Endothelial cell (in vitro differentiated cells): ENCODE measurements around the gene ZNF546. TPM values are rescaled to one million over a fixed set of nuclear protein-coding genes. Genes with fewer than 3 reads are reported as not detected.

ENCODE experiments used
- DNase-seq: peaks from one replicate; pipeline ENCODE4 v3.0.0; 2021; ENCODE audit warnings: low spot score
- H3K27ac Mint-ChIP-seq: one replicate; pipeline ENCODE4 v1.8.0; 2021; ENCODE audit warnings: mixed read lengths, inconsistent platforms; ENCODE audit not compliant: unreplicated experiment
- H3K27me3 Mint-ChIP-seq: one replicate; pipeline ENCODE4 v1.8.0; 2021; ENCODE audit warnings: mild to moderate bottlenecking, moderate library complexity, mixed read lengths, inconsistent platforms; ENCODE audit not compliant: unreplicated experiment
- H3K36me3 Mint-ChIP-seq: one replicate; pipeline ENCODE4 v1.8.0; 2021; ENCODE audit warnings: mild to moderate bottlenecking, low read depth, mixed read lengths, inconsistent platforms; ENCODE audit not compliant: unreplicated experiment
- H3K4me1 Mint-ChIP-seq: one replicate; pipeline ENCODE4 v1.8.0; 2021; ENCODE audit warnings: mild to moderate bottlenecking, mixed read lengths, inconsistent platforms; ENCODE audit not compliant: unreplicated experiment
- H3K4me3 Mint-ChIP-seq: one replicate; pipeline ENCODE4 v1.8.0; 2021; ENCODE audit warnings: mild to moderate bottlenecking, mixed read lengths, inconsistent platforms; ENCODE audit not compliant: unreplicated experiment
- H3K9me3 Mint-ChIP-seq: one replicate; pipeline ENCODE4 v1.8.0; 2021; ENCODE audit warnings: mixed read lengths, inconsistent platforms; ENCODE audit not compliant: unreplicated experiment
- CTCF ChIP-seq: fragments of 200-600 bp; sonication (generic); IDR thresholded peaks from one replicate; pipeline ENCODE4 v1.5.0; 2021; ENCODE audit warnings: antibody characterized with exemption; ENCODE audit not compliant: unreplicated experiment
- total RNA-seq: library from RNA; stranded (reverse); fragmentation: NEBNext Ultra II Directional; extraction: Animal tissue kit (Norgen Biotek cat#: 25700); gene quantifications from one replicate; pipeline ENCODE4 v1.2.1, GENCODE V29; 2021; ENCODE audit not compliant: unreplicated experiment

ZNF546 gene
- total RNA-seq, 1 donor from 2014 or later, result 4.0 TPM

- peak overlapping the region; percentile 97 for H3K4me3 Mint-ChIP-seq
- peak; percentile 11 for DNase-seq
- peaks cover 20% of the 10 kb centered on the region for H3K36me3 Mint-ChIP-seq
- no peak for TF ChIP-seq CTCF
- H3K27ac Mint-ChIP-seq, result peak overlapping the region; percentile 93
- no peaks in the 10 kb centered on the region for H3K9me3 Mint-ChIP-seq
- H3K4me1 Mint-ChIP-seq, result peaks cover 16% of the 10 kb centered on the region
- H3K27me3 Mint-ChIP-seq, result peaks cover 15% of the 10 kb centered on the region
Measured at GRCh38 chr19:39971380-39972035, 25.4 kb upstream of the ZNF546 start.

GRCh38 chr19:39974377-39975155 lies 22.3 kb upstream of the ZNF546 start:
- Mint-ChIP-seq H3K9me3 (no peaks in the 10 kb centered on the region), H3K4me1 (peaks cover 16% of the 10 kb centered on the region), H3K27me3 (peaks cover 18% of the 10 kb centered on the region), H3K4me3 (no peak overlapping the region), H3K27ac (no peak overlapping the region), H3K36me3 (peaks cover 32% of the 10 kb centered on the region)
- no peak for TF ChIP-seq CTCF
- DNase-seq, result no peak

- DNase-seq, result no peak
- no peak overlapping the region for H3K4me3 Mint-ChIP-seq
- H3K36me3 Mint-ChIP-seq, result peaks cover 39% of the 10 kb centered on the region
- peaks cover 6% of the 10 kb centered on the region for H3K27me3 Mint-ChIP-seq
- H3K4me1 Mint-ChIP-seq, result no peaks in the 10 kb centered on the region
- no peak for TF ChIP-seq CTCF
- no peak overlapping the region for H3K27ac Mint-ChIP-seq
- H3K9me3 Mint-ChIP-seq, result peaks cover 4% of the 10 kb centered on the region
Measured at GRCh38 chr19:39982883-39983282, 14.0 kb upstream of the ZNF546 start.

- Mint-ChIP-seq H3K27me3 (no peaks in the 10 kb centered on the region), H3K4me1 (no peaks in the 10 kb centered on the region), H3K36me3 (peaks cover 32% of the 10 kb centered on the region), H3K9me3 (peaks cover 4% of the 10 kb centered on the region), H3K4me3 (peak overlapping the region; percentile 40), H3K27ac (peak overlapping the region; percentile 22)
- no peak for DNase-seq
- TF ChIP-seq CTCF, result no peak
Measured at GRCh38 chr19:39983695-39984300, 13.1 kb upstream of the ZNF546 start.
